Measurements from ENCODE around the gene VWA8. TPM values are rescaled to one million over a fixed set of nuclear protein-coding genes. Genes with fewer than 3 reads are reported as not detected.

VWA8 gene
- total RNA-seq, 1 experiment from 2014 or later, result 22.6 TPM

- Histone ChIP-seq H3K9ac (ENCODE audit: low read length) (no peak overlapping the region), H2AFZ (ENCODE audit: low read depth, low read length, poor library complexity, severe bottlenecking) (no peak overlapping the region), H3K4me2 (ENCODE audit: low read length) (no peak overlapping the region), H4K20me1 (ENCODE audit: insufficient read depth) (no peaks in the 10 kb centered on the region), H3K9me2 (ENCODE audit: insufficient read depth) (no peaks in the 10 kb centered on the region), H3K4me3 (replicated peaks in 1 of 2; ENCODE audit: low read depth in 1 of 2, low read length in 2 of 2) (no peak overlapping the region), H3K79me2 (ENCODE audit: insufficient read depth, low read length) (no peaks in the 10 kb centered on the region), H3K4me1 (ENCODE audit: control insufficient read depth in 1 of 2, insufficient read depth in 2 of 2, low read length in 2 of 2) (peaks cover 3 to 16% of the 10 kb centered on the region in 2 experiments; a peak in 2 of 4 replicates), H3K27ac (ENCODE audit: low read depth, low read length) (no peak overlapping the region), H3K9me3 (ENCODE audit: control insufficient read depth in 1 of 2, insufficient read depth in 1 of 2, low read depth in 1 of 2, low read length in 2 of 2) (no peaks in the 10 kb centered on the region), H3K36me3 (ENCODE audit: control insufficient read depth in 1 of 2, insufficient read depth in 2 of 2, low read length in 2 of 2) (no peaks in the 10 kb centered on the region), H3K27me3 (ENCODE audit: insufficient read depth, low read length) (no peaks in the 10 kb centered on the region)
- POLR2A ChIA-PET, result no interaction called here
- intact Hi-C loops (cut with micrococcal nuclease), result no loop called here
- RAD21 ChIA-PET (ENCODE audit: low non-redundant PET in 1 of 2, low total read pairs in 2 of 2, uncharacterized antibody in 2 of 2, unreplicated experiment in 2 of 2), result no interaction called here
- CTCF ChIA-PET, result no interaction called here
- no TSS peak for BruUV-seq (replicated peaks)
- no peak for DNase-seq (ENCODE audit: low read depth, low spot score)
- TF ChIP-seq JUND (IDR thresholded peaks at IDR 0.05), result no peak
- no peak for TF ChIP-seq EGR1 (IDR thresholded peaks at IDR 0.05; ENCODE audit: low read depth)
- TF ChIP-seq REST (IDR thresholded peaks at IDR 0.05; ENCODE audit: low read depth), result no peak
- no peak for TF ChIP-seq ELF1 (IDR thresholded peaks at IDR 0.05; ENCODE audit: borderline replicate concordance, low read depth)
- no peak for TF ChIP-seq ZBTB33 (IDR thresholded peaks at IDR 0.05; ENCODE audit: extremely low read depth, insufficient replicate concordance, low read length)
- no peak for TF ChIP-seq POLR2A (IDR thresholded peaks at IDR 0.05; ENCODE audit: borderline replicate concordance, extremely low read depth, insufficient read depth, insufficient read length)
- no peak for TF ChIP-seq EZH2 (IDR thresholded peaks at IDR 0.05)
- no peak for TF ChIP-seq TCF7L2 (IDR thresholded peaks at IDR 0.05; ENCODE audit: borderline replicate concordance, extremely low read depth, insufficient read depth, insufficient read length)
- ATAC-seq, result no peak
These were observed 398.2 kb downstream of the VWA8 start for GRCh38 chr13:41562541-41563178.

Data from HCT116 (cell line).